Uterus (tissue), 2 donors: ENCODE measurements around the gene NUDT7.

Experiments used
- CTCF ChIP-seq, 4 experiments: fragments of 200-600 bp in 2 of 4; fragments of 450-650 bp in 2 of 4; sonication (generic) in 2 of 4; IDR thresholded peaks; one replicate each; pipeline ENCODE4 v1.5.1; 2016 to 2019; ENCODE audit warnings: antibody characterized with exemption in 4 of 4, mild to moderate bottlenecking in 2 of 4, moderate library complexity in 1 of 4
- POLR2A ChIP-seq, 2 donors: fragments of 450-650 bp; IDR thresholded peaks; one replicate each; pipeline ENCODE4 v1.6.1; 2016; ENCODE audit warnings: antibody characterized with exemption in 2 of 2, mild to moderate bottlenecking in 1 of 2, moderate library complexity in 1 of 2

- no peak for TF ChIP-seq POLR2A (IDR thresholded peaks at IDR 0.05)
- no peak for TF ChIP-seq CTCF (IDR thresholded peaks at IDR 0.05)
These were observed 35.9 kb upstream of the NUDT7 start for GRCh38 chr16:77686385-77686784.
